ENCODE data around the gene CGB2. TPM values are rescaled to one million over a fixed set of nuclear protein-coding genes. Genes with fewer than 3 reads are reported as not detected.

CGB2 gene
- total and polyA plus RNA-seq, 2 of the 4 experiments (the other 2 are of a cell fraction) = not detected

DNA sequence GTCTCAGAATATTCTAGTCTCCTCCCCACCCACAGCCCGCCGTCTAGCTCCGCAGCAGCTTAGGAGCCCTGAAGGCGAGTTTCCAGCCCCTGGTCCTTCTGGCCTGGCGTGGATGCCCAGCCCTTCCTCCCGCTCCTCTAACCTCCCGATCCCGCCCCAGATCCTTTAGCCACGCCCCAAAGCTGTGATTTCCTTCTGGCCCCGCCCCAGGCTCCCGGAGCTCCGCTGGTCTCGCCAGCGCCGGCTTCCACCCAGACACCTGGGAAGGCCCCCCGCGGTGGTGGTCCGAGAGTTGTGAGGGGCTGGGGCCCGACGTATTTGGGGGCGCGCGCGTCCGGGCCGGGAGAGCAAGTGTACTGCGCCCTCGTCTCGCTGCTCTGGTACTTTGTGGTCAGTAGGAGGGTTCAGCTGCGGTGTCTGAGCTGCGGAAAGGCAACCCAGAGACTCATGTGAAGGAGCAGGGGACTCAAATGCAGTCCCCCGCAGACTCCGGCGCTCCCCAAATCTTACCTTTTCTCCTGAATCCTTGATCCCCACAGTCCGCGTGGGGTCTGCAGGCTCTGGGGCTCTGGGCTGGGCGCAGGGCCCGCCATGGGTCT, 26.0 kb downstream of the CGB2 start, which contains the start of gene CGB7:
TSS of gene CGB7 (minus strand) at position 114 of the 599 bp plus-strand sequence. CDS start 2,374 bp downstream, outside the sequence.
- 14% methylated on average over 7 of the region's 38 CpGs; no CpG with 5 or more reads in 1 of the 2 experiments for WGBS, 2 experiments (ENCODE audit: extremely low coverage in 2 of 2, insufficient read length in 1 of 2)
- peak; percentile 76 for ATAC-seq (ENCODE audit: low read depth)

More for the DNA sequence above, 26.0 kb downstream of the CGB2 start, which contains the start of gene CGB7:
- intact Hi-C loops (cut with micrococcal nuclease) = loop anchor here (5.0 kb wide), 1 partner anchor 65 kb away; the partner anchor contains the start of genes GYS1 and RUVBL2
- Histone ChIP-seq H3K9me1 (ENCODE audit: insufficient read depth, low read length) (no peaks in the 10 kb centered on the region), H2AK9ac (replicated peaks; ENCODE audit: low read depth, low read length, poor library complexity) (peak within 1 kb of the TSS; percentile 60), H3K9ac (ENCODE audit: low read depth, low read length) (peak within 1 kb of the TSS; percentile 39; the same call in 1 of the 2 replicates), H3K27me3 (ENCODE audit: control insufficient read depth, insufficient read depth, low read length) (peaks cover 6% of the 10 kb centered on the region; the same call in 1 of the 2 replicates), H2AK5ac (ENCODE audit: low read depth, low read length) (peak within 1 kb of the TSS; percentile 39), H4K5ac (ENCODE audit: low read depth, low read length) (peak within 1 kb of the TSS; percentile 17; the same call in 1 of the 2 replicates), H3K36me3 (ENCODE audit: control insufficient read depth, insufficient read depth, low read length) (no peaks in the 10 kb centered on the region), H4K20me1 (ENCODE audit: insufficient read depth, low read length) (no peaks in the 10 kb centered on the region), H4K8ac (ENCODE audit: low read depth in 2 of 2, low read length in 2 of 2) (peak within 1 kb of the TSS in 1 of 2 experiments; percentile 60; a peak in 2 of 4 replicates), H3K18ac (ENCODE audit: low read depth, low read length) (no peak within 1 kb of the TSS), H3K4me1 (ENCODE audit: control insufficient read depth, insufficient read depth, low read length) (peaks cover 2% of the 10 kb centered on the region; the same call in 1 of the 2 replicates), H3K27ac (ENCODE audit: insufficient read depth, low read length) (no peak within 1 kb of the TSS; the same call in 1 of the 2 replicates), H2BK120ac (ENCODE audit: low read depth, low read length) (0 out of 2 replicates have a peak within 1 kb of the TSS, but pooled peaks have one; percentile 34), H3K23ac (ENCODE audit: low read depth, low read length) (peak within 1 kb of the TSS; percentile 89), H3K4me2 (ENCODE audit: low read depth, low read length) (peak within 1 kb of the TSS; percentile 84), H2AFZ (replicated peaks; ENCODE audit: low read length, poor library complexity) (peak within 1 kb of the TSS; percentile 95), H3K4me3 (ENCODE audit: insufficient read depth, low read depth, low read length) (peak within 1 kb of the TSS; percentile 61), H3K14ac (replicated peaks; ENCODE audit: low read depth, low read length) (peak within 1 kb of the TSS; percentile 68), H3K56ac (ENCODE audit: extremely low read depth, insufficient read depth, low read length) (no peak within 1 kb of the TSS), H3K9me3 (ENCODE audit: control insufficient read depth, insufficient read depth, low read length) (no peaks in the 10 kb centered on the region), H2BK15ac (ENCODE audit: low read depth, low read length) (no peak within 1 kb of the TSS), H3K79me1 (ENCODE audit: low read depth in 1 of 2, low read length in 2 of 2) (peaks cover 0 to 5% of the 10 kb centered on the region in 2 experiments; a peak in 3 of 4 replicates), H3K4ac (ENCODE audit: low read depth, low read length) (peak within 1 kb of the TSS; percentile 16; the same call in 1 of the 2 replicates), H2BK5ac (ENCODE audit: low read depth, low read length, poor library complexity, severe bottlenecking) (no peak within 1 kb of the TSS), H2BK20ac (ENCODE audit: low read depth, low read length) (0 out of 2 replicates have a peak within 1 kb of the TSS, but pooled peaks have one; percentile 10), H4K91ac (ENCODE audit: insufficient read depth, low read depth, low read length) (peak within 1 kb of the TSS; percentile 62; the same call in 1 of the 2 replicates)
- in situ Hi-C loops (cut with MboI; ENCODE audit: low sequenced_read_pairs) = no loop called here
- ChIA-PET POLR2A (ENCODE audit: unreplicated experiment) (no interaction called here), CTCF (interaction anchor here (0.6 to 0.8 kb wide), 4 partner anchors 17 to 141 kb away, joined by 3 read pairs; no protein-coding TSS in a partner anchor)
- DNase-seq = peak; percentile 35
- BruUV-seq (replicated peaks) = no TSS peak
- TF ChIP-seq, protein P1, sequence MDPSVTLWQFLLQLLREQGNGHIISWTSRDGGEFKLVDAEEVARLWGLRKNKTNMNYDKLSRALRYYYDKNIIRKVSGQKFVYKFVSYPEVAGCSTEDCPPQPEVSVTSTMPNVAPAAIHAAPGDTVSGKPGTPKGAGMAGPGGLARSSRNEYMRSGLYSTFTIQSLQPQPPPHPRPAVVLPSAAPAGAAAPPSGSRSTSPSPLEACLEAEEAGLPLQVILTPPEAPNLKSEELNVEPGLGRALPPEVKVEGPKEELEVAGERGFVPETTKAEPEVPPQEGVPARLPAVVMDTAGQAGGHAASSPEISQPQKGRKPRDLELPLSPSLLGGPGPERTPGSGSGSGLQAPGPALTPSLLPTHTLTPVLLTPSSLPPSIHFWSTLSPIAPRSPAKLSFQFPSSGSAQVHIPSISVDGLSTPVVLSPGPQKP (IDR thresholded peaks at IDR 0.05; ENCODE audit: borderline replicate concordance, low read depth, low read length) = no peak
- TF ChIP-seq CHD1 (IDR thresholded peaks at IDR 0.05; ENCODE audit: low read depth, low read length) (no peak), FOS (IDR thresholded peaks at IDR 0.05; ENCODE audit: low read depth, low read length) (no peak), MAFK (IDR thresholded peaks at IDR 0.05; ENCODE audit: low read depth, low read length) (no peak), POLR2A (IDR thresholded peaks at IDR 0.05; ENCODE audit: low read depth, low read length) (no peak), BHLHE40 (IDR thresholded peaks at IDR 0.05; ENCODE audit: low read depth, low read length) (no peak), RFX5 (IDR thresholded peaks at IDR 0.05; ENCODE audit: low read depth, low read length) (no peak), NFE2L2 (IDR thresholded peaks at IDR 0.05; ENCODE audit: low read depth, low read length) (no peak), RCOR1 (IDR thresholded peaks at IDR 0.05; ENCODE audit: insufficient replicate concordance, low read length) (no peak), MAZ (IDR thresholded peaks at IDR 0.05; ENCODE audit: borderline replicate concordance, low read depth, low read length) (no peak), SMC3 (IDR thresholded peaks at IDR 0.05; ENCODE audit: low read depth, low read length) (no peak), CEBPB (IDR thresholded peaks at IDR 0.05; ENCODE audit: low read depth, low read length) (no peak)
- TF ChIP-seq, protein P2, sequence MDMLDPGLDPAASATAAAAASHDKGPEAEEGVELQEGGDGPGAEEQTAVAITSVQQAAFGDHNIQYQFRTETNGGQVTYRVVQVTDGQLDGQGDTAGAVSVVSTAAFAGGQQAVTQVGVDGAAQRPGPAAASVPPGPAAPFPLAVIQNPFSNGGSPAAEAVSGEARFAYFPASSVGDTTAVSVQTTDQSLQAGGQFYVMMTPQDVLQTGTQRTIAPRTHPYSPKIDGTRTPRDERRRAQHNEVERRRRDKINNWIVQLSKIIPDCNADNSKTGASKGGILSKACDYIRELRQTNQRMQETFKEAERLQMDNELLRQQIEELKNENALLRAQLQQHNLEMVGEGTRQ (IDR thresholded peaks at IDR 0.05; ENCODE audit: low read depth, low read length) = no peak
- dilution Hi-C loops (cut with HindIII; ENCODE audit: low sequenced_read_pairs, unreplicated experiment) = no loop called here

Data from IMR-90 (cell line).